GM12801 (cell line): ENCODE measurements around the gene HDAC8.

Source experiments
- TF ChIP-seq, protein P1 (sequence below): IDR thresholded peaks from one replicate; pipeline ENCODE4 v1.5.1; 2011; ENCODE audit warnings: control low read depth; ENCODE audit not compliant: insufficient read length; ENCODE audit errors: extremely low read depth

HDAC8 gene

DNA sequence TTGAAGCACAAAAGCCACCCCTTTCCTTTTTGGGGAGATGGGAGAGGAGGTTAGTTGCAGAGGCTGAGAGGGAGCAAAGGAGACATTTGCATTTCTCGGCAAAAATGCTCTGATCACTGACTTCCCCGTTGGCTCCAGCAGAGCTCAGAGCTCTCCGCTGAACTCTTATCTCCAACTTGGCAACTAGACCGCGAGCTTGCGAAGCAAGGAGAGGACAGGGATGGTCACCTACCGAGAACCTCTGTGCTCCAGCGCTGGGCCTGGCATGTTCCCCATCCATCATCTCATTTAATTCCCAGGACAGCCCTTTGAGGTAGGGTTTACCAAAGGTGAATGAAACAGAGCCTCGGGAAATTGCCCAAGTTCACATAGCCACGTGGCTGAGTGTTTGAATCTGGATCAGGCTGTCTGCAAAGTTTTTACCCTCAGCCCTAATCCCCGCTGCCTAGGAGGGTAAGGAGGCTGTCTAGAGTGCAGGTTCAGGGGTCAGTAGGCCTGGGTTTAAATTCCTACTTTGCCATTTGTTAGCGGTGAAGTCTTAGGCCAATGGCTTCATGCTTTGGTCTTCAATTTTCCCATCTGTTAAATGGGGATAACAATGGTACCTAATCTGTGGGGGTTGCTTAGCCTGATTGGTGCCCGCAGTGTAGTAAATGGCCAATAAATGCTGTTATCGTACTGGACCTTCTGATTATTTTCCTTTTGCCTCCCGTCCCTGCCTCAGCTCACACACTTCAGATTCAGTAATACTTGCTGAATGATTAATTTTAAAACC is 263.2 kb downstream of the HDAC8 start:
- TF ChIP-seq, protein P1, sequence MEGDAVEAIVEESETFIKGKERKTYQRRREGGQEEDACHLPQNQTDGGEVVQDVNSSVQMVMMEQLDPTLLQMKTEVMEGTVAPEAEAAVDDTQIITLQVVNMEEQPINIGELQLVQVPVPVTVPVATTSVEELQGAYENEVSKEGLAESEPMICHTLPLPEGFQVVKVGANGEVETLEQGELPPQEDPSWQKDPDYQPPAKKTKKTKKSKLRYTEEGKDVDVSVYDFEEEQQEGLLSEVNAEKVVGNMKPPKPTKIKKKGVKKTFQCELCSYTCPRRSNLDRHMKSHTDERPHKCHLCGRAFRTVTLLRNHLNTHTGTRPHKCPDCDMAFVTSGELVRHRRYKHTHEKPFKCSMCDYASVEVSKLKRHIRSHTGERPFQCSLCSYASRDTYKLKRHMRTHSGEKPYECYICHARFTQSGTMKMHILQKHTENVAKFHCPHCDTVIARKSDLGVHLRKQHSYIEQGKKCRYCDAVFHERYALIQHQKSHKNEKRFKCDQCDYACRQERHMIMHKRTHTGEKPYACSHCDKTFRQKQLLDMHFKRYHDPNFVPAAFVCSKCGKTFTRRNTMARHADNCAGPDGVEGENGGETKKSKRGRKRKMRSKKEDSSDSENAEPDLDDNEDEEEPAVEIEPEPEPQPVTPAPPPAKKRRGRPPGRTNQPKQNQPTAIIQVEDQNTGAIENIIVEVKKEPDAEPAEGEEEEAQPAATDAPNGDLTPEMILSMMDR = no peak

DNA sequence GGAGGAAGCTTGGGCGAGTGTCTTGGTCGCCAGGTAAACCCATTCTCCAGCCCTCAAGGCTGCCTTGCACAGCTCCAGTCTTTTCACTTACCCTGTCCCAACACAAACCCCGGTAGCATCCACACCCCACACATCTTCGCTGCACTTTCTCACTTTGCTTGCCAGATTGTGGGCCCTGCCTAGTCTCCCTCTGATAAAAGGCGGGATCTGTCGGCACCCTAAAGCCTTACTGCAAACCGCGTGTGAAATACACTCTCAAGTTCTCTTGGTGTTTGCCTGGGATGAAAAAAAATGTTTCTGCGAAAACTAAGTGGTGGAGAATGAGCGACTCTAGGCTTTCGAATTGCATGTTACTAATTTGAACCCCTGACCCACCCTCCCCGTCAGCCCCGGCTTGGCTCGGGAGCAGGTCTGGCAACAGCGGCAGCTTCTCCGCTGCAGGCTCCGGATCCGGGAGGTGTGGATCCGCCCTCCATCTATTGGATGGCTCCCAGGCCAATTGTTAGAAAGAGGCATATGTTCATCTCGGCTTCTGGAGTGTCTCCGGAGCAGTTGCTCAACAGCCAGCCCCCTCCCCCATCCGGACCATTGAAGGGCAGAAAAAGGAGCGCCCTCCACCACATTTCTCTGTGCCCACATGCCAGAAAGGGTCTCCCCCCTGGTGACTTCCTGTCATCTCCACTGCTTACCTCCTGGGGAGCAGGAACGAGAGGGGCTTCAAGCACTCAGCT is 263.9 kb downstream of the HDAC8 start:
- TF ChIP-seq, protein P1 = no peak

DNA sequence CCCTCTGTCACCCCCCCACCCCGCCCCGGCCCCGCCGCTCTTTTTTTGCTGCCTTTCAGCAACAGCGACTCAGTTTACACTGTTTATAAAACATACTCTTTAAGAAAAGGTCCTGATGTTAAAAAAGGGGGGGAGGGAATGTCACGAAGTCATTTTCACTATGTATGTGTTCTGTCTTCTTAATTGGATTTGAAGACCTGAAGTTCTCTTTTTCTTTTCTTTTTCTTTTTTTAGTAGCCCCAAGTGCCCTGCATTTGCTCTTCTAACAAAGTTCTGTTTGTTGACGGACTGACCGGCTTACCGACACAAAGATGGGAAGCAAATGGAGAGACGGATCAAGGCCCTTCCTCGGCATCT is 264.5 kb downstream of the HDAC8 start:
- TF ChIP-seq, protein P1 = no peak

DNA sequence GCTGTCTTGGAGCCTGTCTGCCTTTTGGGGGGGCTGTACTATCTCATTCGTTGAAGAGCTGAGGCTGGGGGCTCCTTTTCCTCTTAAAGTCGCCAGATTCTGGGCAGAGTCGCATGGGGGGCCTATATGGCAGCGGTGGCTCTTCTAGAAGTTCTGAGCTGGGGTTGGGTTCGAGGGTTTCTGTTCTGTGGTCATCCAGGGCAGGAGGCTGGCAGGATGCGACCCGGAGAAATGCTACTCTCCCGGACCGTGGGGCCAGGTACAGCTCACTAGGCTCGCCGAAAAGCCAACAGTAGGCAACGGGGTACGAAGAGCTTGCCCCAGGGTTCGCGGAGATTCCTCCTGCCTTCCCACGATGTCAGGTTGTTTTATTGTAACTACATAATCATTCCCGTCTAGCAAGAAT is 265.0 kb downstream of the HDAC8 start:
- TF ChIP-seq, protein P1 = no peak

DNA sequence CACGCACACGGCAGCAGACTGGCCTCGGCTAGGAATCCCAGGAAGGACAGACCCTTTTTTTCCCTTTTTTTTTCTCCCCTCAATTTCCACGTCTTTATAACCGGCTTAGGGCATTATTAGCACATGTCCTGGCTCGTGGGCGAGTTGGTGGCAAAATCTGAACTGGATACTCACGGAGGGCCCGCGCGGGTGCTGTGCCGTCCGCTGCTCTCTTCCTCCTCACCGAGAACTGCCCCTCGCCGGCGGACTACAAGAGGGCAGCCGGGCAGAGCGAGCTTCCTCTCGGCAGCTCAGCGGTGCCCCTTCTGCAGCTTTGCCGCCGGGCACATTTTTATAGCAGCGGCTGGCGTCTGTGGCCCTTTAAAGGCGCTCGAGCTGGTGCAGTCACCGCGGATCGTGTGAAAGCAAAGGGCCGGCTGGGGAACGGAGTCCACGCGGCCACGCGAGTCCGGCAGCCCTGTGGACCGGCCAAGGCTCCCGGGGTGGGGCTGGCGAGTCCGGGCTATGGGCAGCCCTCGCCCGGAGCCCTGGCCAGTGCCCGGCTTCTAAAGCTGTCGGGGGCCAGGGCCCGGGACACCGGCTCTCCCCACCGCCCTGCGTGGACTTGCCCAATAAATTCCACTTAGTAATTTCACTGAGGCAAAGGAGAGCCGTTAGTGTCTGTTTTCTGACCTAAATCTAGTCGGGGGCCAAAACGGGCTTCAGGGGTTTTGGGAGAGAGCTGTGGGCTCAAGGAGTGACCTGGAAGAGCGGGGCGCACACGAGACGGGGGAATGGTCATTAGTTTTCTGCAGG is 265.6 kb downstream of the HDAC8 start:
- TF ChIP-seq, protein P1 = no peak

DNA sequence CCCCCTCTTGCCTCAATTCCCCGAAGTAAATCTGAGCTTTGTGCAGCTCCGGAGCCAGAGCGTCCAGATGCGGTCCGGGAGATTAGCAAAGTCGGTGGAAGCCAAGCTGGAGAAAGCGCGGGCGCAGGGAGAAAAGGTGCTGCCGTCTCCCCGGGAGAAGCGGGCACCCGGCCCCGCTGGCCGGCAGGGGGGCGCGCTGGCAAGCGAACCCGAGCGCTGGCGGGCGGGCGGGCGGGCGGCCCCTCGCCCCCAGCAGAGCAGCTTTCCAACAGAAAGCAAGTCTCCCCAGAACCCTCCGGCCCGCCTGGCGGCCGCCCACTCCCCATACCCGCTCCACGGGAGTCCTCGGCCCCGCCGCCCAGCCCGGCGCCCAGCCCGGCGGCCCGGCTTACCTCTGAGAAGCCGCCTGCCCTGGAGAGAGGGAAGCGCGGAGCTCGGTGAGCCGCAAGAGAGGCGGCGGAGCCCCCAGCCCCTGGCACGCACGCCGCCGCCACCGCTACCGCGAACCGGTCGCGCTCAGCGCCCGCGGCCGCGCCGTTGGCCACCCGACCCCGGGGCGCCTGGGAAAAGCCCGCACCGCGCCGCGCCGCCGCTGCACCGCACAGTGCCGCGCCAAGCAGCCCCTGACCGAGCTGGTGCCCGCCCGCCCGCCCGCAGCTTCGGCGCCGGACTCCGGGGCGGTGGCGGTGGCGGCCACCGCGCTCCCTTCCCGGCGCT is 266.4 kb downstream of the HDAC8 start:
- TF ChIP-seq, protein P1 = no peak
